Measurements from ENCODE around the gene HSPB9. TPM values are rescaled to one million over a fixed set of nuclear protein-coding genes. Genes with fewer than 3 reads are reported as not detected.

The HSPB9 gene
- total RNA-seq, 5 donors from 2014 or later (not counting 1 experiment from before 2014, with no cell fraction given), result 0.13 to 0.18 TPM; not detected in 3

DNA sequence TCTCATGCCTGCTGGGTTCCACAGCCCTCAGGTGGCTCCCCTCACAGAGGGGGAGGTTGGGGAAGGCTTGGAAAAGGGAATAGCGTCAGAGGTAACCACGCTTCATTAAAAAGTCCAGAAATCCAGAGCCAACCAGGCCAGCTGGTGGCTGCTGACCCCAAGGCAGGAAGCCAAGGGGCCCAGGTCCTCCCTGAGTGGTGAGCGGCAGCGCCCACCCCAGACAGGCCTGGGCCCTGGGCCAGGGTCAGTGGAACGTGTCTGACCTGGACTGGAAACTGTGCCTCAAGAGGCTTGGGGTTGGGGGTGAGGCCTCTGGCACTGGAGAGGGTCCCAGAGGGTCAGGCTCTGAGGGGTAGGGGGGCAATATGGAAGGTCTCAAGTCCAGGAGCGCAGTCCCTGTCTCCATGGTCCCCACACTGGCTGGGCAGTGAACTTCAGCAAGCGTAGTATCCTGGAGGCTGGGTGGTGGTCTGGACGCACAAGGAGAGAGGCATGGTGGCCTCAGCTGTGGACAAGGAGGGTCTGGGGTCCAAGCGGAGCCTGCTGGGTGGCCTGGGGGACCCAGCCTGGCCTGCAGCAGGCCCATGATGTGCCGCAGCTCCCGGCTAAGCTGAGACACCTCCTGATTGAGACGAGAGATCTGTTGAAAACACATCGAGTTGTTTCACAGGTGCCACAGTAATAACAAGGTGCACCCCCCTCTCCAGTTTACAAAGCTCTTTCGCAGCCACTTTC is 37.4 kb downstream of the HSPB9 start:
- Mint-ChIP-seq H3K27me3 (no peaks in the 10 kb centered on the region), H3K4me3 (no peak overlapping the region), H3K27ac (no peak overlapping the region), H3K36me3 (no peaks in the 10 kb centered on the region), H3K4me1 (peaks cover 5 to 6% (median 6%) of the 10 kb centered on the region in 3 donors), H3K9me3 (no peaks in the 10 kb centered on the region)
- no peak overlapping the region for H3K27ac ChIP-seq (ENCODE audit: low read length)
- peaks cover 0 to 8% of the 10 kb centered on the region in 2 experiments for H3K4me1 ChIP-seq (ENCODE audit: control insufficient read depth in 1 of 2, extremely low read depth in 1 of 2, insufficient read depth in 2 of 2, low read length in 2 of 2)
- DNase-seq (no peak), ATAC-seq (replicated peaks in 1 of 4) (no peak)
- no peaks in the 10 kb centered on the region for H3K27me3 ChIP-seq (replicated peaks in 1 of 2; ENCODE audit: control insufficient read depth in 2 of 2, extremely low read depth in 1 of 2, insufficient read depth in 2 of 2, low read length in 1 of 2)
- no peaks in the 10 kb centered on the region for H3K36me3 ChIP-seq (ENCODE audit: control insufficient read depth in 2 of 2, extremely low read depth in 1 of 2, insufficient read depth in 1 of 2, low read length in 1 of 2)
- H3K4me3 ChIP-seq (ENCODE audit: control insufficient read depth in 1 of 2, extremely low read depth in 1 of 2, low read length in 1 of 2), result no peak overlapping the region
- H3K9me3 ChIP-seq, result no peaks in the 10 kb centered on the region
- 89% methylated on average over 12 of the region's 14 CpGs for WGBS (ENCODE audit: insufficient coverage)
- CTCF ChIA-PET, result interaction anchor here in 1 of 2 donors (0.6 kb wide), 1 partner anchor 34 kb away, joined by 3 read pairs; the partner anchor contains the start of gene GHDC
- POLR2A ChIA-PET, result interaction anchor here in 1 of 2 donors (0.7 kb wide), 1 partner anchor 20 kb away, joined by 6 read pairs; no protein-coding TSS in a partner anchor

DNA sequence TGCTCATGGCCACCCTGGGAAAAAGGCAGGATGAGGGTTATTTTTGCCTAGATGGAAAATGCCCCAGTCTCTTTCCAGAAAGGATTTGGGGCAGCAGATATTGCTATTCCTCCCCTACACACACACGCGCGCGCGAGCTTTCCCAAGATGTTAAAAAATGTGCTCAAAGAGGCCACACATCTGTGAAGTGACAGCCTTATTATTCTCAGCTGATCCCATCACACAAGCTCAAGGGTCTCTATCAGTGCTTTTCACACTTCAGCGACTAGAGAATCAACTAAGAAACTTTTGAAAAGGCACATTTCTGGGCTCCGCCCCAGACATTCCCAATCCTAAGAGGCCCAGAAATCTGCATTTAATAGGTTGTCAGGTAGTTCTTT is 37.9 kb downstream of the HSPB9 start:
- ChIA-PET POLR2A (interaction anchor here in 1 of 2 donors (0.7 kb wide), 2 partner anchors 20 to 155 kb away, joined by 6 to 7 read pairs; no protein-coding TSS in a partner anchor), CTCF (interaction anchor here in 1 of 2 donors (0.6 kb wide), 1 partner anchor 34 kb away, joined by 3 read pairs; the partner anchor contains the start of gene GHDC)
- ATAC-seq (replicated peaks in 1 of 4) (no peak), DNase-seq (no peak)
- 98% methylated on average over 5 of the region's 7 CpGs for WGBS (ENCODE audit: insufficient coverage)
- Mint-ChIP-seq H3K9me3 (no peaks in the 10 kb centered on the region), H3K4me1 (peaks cover 3 to 5% (median 5%) of the 10 kb centered on the region in 3 donors), H3K36me3 (no peaks in the 10 kb centered on the region), H3K27me3 (no peaks in the 10 kb centered on the region), H3K4me3 (no peak overlapping the region), H3K27ac (no peak overlapping the region)
- Histone ChIP-seq H3K4me1 (ENCODE audit: control insufficient read depth in 1 of 2, extremely low read depth in 1 of 2, insufficient read depth in 2 of 2, low read length in 2 of 2) (peaks cover 0 to 3% of the 10 kb centered on the region in 2 experiments), H3K4me3 (ENCODE audit: control insufficient read depth in 1 of 2, extremely low read depth in 1 of 2, low read length in 1 of 2) (no peak overlapping the region), H3K36me3 (ENCODE audit: control insufficient read depth in 2 of 2, extremely low read depth in 1 of 2, insufficient read depth in 1 of 2, low read length in 1 of 2) (no peaks in the 10 kb centered on the region), H3K27me3 (replicated peaks in 1 of 2; ENCODE audit: control insufficient read depth in 2 of 2, extremely low read depth in 1 of 2, insufficient read depth in 2 of 2, low read length in 1 of 2) (no peaks in the 10 kb centered on the region), H3K9me3 (no peaks in the 10 kb centered on the region), H3K27ac (ENCODE audit: low read length) (no peak overlapping the region)

- Mint-ChIP-seq H3K9me3 (no peaks in the 10 kb centered on the region), H3K4me1 (peaks cover 0 to 5% (median 0%) of the 10 kb centered on the region in 3 donors), H3K36me3 (no peaks in the 10 kb centered on the region), H3K27ac (no peak overlapping the region), H3K27me3 (no peaks in the 10 kb centered on the region), H3K4me3 (no peak overlapping the region)
- DNase-seq (peak in 6 of 35 experiments; percentile 15 to 38 (median 16)), ATAC-seq (replicated peaks in 1 of 4) (peak in 1 of 4 experiments; percentile 9)
- H3K36me3 ChIP-seq (ENCODE audit: control insufficient read depth in 2 of 2, extremely low read depth in 1 of 2, insufficient read depth in 1 of 2, low read length in 1 of 2), result no peaks in the 10 kb centered on the region
- no peaks in the 10 kb centered on the region for H3K4me1 ChIP-seq (ENCODE audit: control insufficient read depth in 1 of 2, extremely low read depth in 1 of 2, insufficient read depth in 2 of 2, low read length in 2 of 2)
- WGBS (ENCODE audit: insufficient coverage), result 59% methylated on average over 8 of the region's 8 CpGs
- H3K4me3 ChIP-seq (ENCODE audit: control insufficient read depth in 1 of 2, extremely low read depth in 1 of 2, low read length in 1 of 2), result no peak overlapping the region
- H3K9me3 ChIP-seq, result no peaks in the 10 kb centered on the region
- H3K27me3 ChIP-seq (replicated peaks in 1 of 2; ENCODE audit: control insufficient read depth in 2 of 2, extremely low read depth in 1 of 2, insufficient read depth in 2 of 2, low read length in 1 of 2), result no peaks in the 10 kb centered on the region
- ChIA-PET POLR2A (no interaction called here), CTCF (interaction anchor here in 1 of 2 donors (0.5 kb wide), 1 partner anchor 71 kb away, joined by 3 read pairs; no protein-coding TSS in a partner anchor)
- no peak overlapping the region for H3K27ac ChIP-seq (ENCODE audit: low read length)
Observed at GRCh38 chr17:42163113-42163512, 40.5 kb downstream of the HSPB9 start.

- ATAC-seq (replicated peaks in 1 of 4) (no peak), DNase-seq (no peak)
- ChIA-PET POLR2A (no interaction called here), CTCF (interaction anchor here in 1 of 2 donors (0.7 kb wide), 1 partner anchor 15 kb away, joined by 3 read pairs; no protein-coding TSS in a partner anchor)
- 63% methylated on average over 7 of the region's 22 CpGs for WGBS (ENCODE audit: insufficient coverage)
- no peaks in the 10 kb centered on the region for H3K9me3 ChIP-seq
- H3K4me3 Mint-ChIP-seq, result no peak overlapping the region
- no peaks in the 10 kb centered on the region for H3K4me1 ChIP-seq (ENCODE audit: control insufficient read depth in 1 of 2, extremely low read depth in 1 of 2, insufficient read depth in 2 of 2, low read length in 2 of 2)
- no peaks in the 10 kb centered on the region for H3K36me3 Mint-ChIP-seq
- no peaks in the 10 kb centered on the region for H3K9me3 Mint-ChIP-seq
- H3K27ac Mint-ChIP-seq, result no peak overlapping the region
- H3K27me3 ChIP-seq (replicated peaks in 1 of 2; ENCODE audit: control insufficient read depth in 2 of 2, extremely low read depth in 1 of 2, insufficient read depth in 2 of 2, low read length in 1 of 2), result no peaks in the 10 kb centered on the region
- no peak overlapping the region for H3K27ac ChIP-seq (ENCODE audit: low read length)
- no peaks in the 10 kb centered on the region for H3K27me3 Mint-ChIP-seq
- H3K36me3 ChIP-seq (ENCODE audit: control insufficient read depth in 2 of 2, extremely low read depth in 1 of 2, insufficient read depth in 1 of 2, low read length in 1 of 2), result no peaks in the 10 kb centered on the region
- H3K4me1 Mint-ChIP-seq, result peaks cover 0 to 5% (median 0%) of the 10 kb centered on the region in 3 donors
- H3K4me3 ChIP-seq (ENCODE audit: control insufficient read depth in 1 of 2, extremely low read depth in 1 of 2, low read length in 1 of 2), result no peak overlapping the region
Observed at GRCh38 chr17:42163696-42164407, 41.2 kb downstream of the HSPB9 start.

GRCh38 chr17:42165751-42166150 is 43.1 kb downstream of the HSPB9 start:
- Mint-ChIP-seq H3K27ac (no peak overlapping the region), H3K4me1 (peaks cover 0 to 9% (median 0%) of the 10 kb centered on the region in 3 donors), H3K4me3 (no peak overlapping the region), H3K27me3 (no peaks in the 10 kb centered on the region), H3K36me3 (no peaks in the 10 kb centered on the region), H3K9me3 (no peaks in the 10 kb centered on the region)
- Histone ChIP-seq H3K9me3 (no peaks in the 10 kb centered on the region), H3K27me3 (replicated peaks in 1 of 2; ENCODE audit: control insufficient read depth in 2 of 2, extremely low read depth in 1 of 2, insufficient read depth in 2 of 2, low read length in 1 of 2) (peaks cover 0 to 3% of the 10 kb centered on the region in 2 experiments), H3K4me3 (ENCODE audit: control insufficient read depth in 1 of 2, extremely low read depth in 1 of 2, low read length in 1 of 2) (no peak overlapping the region), H3K27ac (ENCODE audit: low read length) (no peak overlapping the region), H3K36me3 (ENCODE audit: control insufficient read depth in 2 of 2, extremely low read depth in 1 of 2, insufficient read depth in 1 of 2, low read length in 1 of 2) (no peaks in the 10 kb centered on the region), H3K4me1 (ENCODE audit: control insufficient read depth in 1 of 2, extremely low read depth in 1 of 2, insufficient read depth in 2 of 2, low read length in 2 of 2) (no peaks in the 10 kb centered on the region)
- ChIA-PET CTCF (no interaction called here), POLR2A (no interaction called here)
- ATAC-seq (replicated peaks in 1 of 4) (no peak), DNase-seq (no peak)
- WGBS (ENCODE audit: insufficient coverage), result 98% methylated on average over 6 of the region's 6 CpGs

GRCh38 chr17:42166196-42166763 is 43.7 kb downstream of the HSPB9 start:
- Histone ChIP-seq H3K4me3 (ENCODE audit: control insufficient read depth in 1 of 2, extremely low read depth in 1 of 2, low read length in 1 of 2) (no peak overlapping the region), H3K9me3 (no peaks in the 10 kb centered on the region), H3K4me1 (ENCODE audit: control insufficient read depth in 1 of 2, extremely low read depth in 1 of 2, insufficient read depth in 2 of 2, low read length in 2 of 2) (no peaks in the 10 kb centered on the region), H3K36me3 (ENCODE audit: control insufficient read depth in 2 of 2, extremely low read depth in 1 of 2, insufficient read depth in 1 of 2, low read length in 1 of 2) (no peaks in the 10 kb centered on the region), H3K27ac (ENCODE audit: low read length) (no peak overlapping the region), H3K27me3 (replicated peaks in 1 of 2; ENCODE audit: control insufficient read depth in 2 of 2, extremely low read depth in 1 of 2, insufficient read depth in 2 of 2, low read length in 1 of 2) (peaks cover 0 to 3% of the 10 kb centered on the region in 2 experiments)
- ChIA-PET POLR2A (no interaction called here), CTCF (no interaction called here)
- H3K27me3 Mint-ChIP-seq, result no peaks in the 10 kb centered on the region
- H3K4me1 Mint-ChIP-seq, result peaks cover 0 to 13% (median 0%) of the 10 kb centered on the region in 3 donors
- H3K36me3 Mint-ChIP-seq, result no peaks in the 10 kb centered on the region
- DNase-seq (no peak), ATAC-seq (replicated peaks in 1 of 4) (no peak)
- H3K9me3 Mint-ChIP-seq, result no peaks in the 10 kb centered on the region
- WGBS (ENCODE audit: insufficient coverage), result 94% methylated on average over 17 of the region's 19 CpGs
- no peak overlapping the region for H3K27ac Mint-ChIP-seq
- no peak overlapping the region for H3K4me3 Mint-ChIP-seq
